NT2/D1 (cell line): ENCODE data around the gene MAP2K5.

ENCODE experiments used
- SUZ12 ChIP-seq: IDR thresholded peaks from 2 replicates; pipeline ENCODE4 v1.6.1; 2011; ENCODE audit not compliant: insufficient read length, insufficient read depth; ENCODE audit errors: extremely low read depth
- ZNF274 ChIP-seq: IDR thresholded peaks from 2 replicates; pipeline ENCODE4 v1.6.1; 2011; ENCODE audit warnings: mild to moderate bottlenecking, low read depth, low read length

DNA sequence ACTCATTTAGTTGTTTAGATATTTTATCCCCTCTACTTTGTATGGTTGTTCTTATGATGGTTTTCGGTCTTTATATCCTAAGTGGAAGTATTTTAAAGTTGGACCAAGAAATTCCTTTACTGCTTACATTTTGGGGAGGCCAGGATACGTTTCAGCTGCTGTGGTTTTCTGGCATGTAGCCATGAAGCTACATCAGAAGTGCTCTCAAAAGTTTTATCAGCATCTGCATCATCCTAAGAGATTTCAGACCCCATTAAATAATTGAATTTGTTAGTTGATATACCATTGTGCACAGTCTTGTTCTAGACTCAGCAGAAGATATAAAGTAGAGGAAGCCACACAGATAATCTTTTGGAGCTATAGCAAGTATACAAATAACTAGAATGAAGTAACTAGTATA is 232.7 kb downstream of the MAP2K5 start:
- TF ChIP-seq ZNF274 = no peak
- TF ChIP-seq SUZ12 = no peak
